ENCODE measurements around the gene EDIL3. TPM values are rescaled to one million over a fixed set of nuclear protein-coding genes. Genes with fewer than 3 reads are reported as not detected.

EDIL3 gene
- total and polyA plus RNA-seq, 4 experiments from 2014 or later, result not detected

DNA sequence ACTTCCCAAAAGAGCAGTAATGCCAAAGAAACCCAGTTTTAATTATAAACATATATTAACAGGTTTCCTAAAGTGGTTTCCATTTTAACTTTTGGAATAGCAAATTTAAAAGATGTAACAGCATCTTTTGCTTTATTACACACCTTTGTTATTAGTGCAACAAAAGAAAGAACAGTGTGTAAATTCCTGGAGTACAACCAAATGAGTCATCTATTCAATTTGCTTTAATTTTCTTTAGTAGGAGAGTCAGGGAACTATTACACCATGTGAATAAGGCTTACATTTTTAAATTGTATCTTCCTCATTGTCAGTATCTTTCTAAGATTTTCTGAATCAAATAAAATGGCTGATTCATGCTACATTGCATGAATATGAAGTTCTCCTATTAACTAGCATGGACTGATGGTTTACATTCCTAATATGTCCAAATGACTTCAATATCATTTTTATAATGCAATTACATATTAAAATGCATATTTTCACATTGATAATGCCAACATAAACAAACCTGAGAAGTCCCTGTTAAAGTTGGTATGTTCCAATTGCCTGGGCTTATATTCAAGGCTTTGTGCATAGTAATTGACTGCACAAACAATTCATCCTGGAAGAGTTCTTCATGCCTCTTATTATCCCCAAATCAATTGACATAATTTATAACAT, 22.5 kb downstream of the EDIL3 start:
- H3K4me3 Mint-ChIP-seq, result no peak overlapping the region
- no peak overlapping the region for H3K4me3 ChIP-seq (ENCODE audit: low read length in 2 of 2)
- no peaks in the 10 kb centered on the region for H3K27me3 ChIP-seq (ENCODE audit: insufficient read depth, low read length)
- H3K36me3 Mint-ChIP-seq, result no peaks in the 10 kb centered on the region
- intact Hi-C loops (cut with micrococcal nuclease), result no loop called here
- peaks cover 0 to 5% (median 0%) of the 10 kb centered on the region in 8 donors for H3K9me3 Mint-ChIP-seq
- ChIA-PET POLR2A (ENCODE audit: partially characterized antibody) (no interaction called here), CTCF (ENCODE audit: partially characterized antibody) (no interaction called here)
- H3K9me3 ChIP-seq (ENCODE audit: control insufficient read depth in 1 of 2, low read length in 2 of 2), result no peaks in the 10 kb centered on the region
- no peak overlapping the region for H3K27ac Mint-ChIP-seq
- no peaks in the 10 kb centered on the region for H3K4me1 Mint-ChIP-seq
- H3K4me1 ChIP-seq (ENCODE audit: insufficient read depth, low read length), result no peaks in the 10 kb centered on the region
- no peaks in the 10 kb centered on the region for H3K36me3 ChIP-seq (ENCODE audit: insufficient read depth, low read length)
- H3K27ac ChIP-seq (ENCODE audit: low read depth, low read length), result no peak overlapping the region
- no peaks in the 10 kb centered on the region for H3K27me3 Mint-ChIP-seq
- no peak for DNase-seq

DNA sequence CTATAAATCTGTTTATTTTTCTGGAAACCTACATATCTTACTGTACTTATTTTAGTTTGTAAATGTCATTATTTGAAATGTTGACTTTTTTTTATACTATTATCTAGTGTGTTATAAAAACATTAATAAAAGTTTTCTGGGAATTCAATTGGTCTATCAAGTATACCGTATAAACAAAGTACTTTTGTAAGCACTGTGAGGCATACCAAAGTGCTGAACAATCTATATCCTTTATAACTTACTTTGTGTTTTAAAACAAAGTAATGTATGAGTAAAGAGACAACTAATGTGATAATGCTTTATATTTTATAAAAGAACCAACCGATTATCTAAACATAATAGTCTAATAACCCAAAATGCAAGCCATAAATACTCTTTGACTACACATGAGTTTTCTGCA, 23.1 kb downstream of the EDIL3 start:
- H3K27ac ChIP-seq (ENCODE audit: low read depth, low read length), result no peak overlapping the region
- no peaks in the 10 kb centered on the region for H3K36me3 ChIP-seq (ENCODE audit: insufficient read depth, low read length)
- no peaks in the 10 kb centered on the region for H3K9me3 ChIP-seq (ENCODE audit: control insufficient read depth in 1 of 2, low read length in 2 of 2)
- Mint-ChIP-seq H3K36me3 (no peaks in the 10 kb centered on the region), H3K4me1 (no peaks in the 10 kb centered on the region), H3K27ac (no peak overlapping the region), H3K9me3 (peaks cover 0 to 5% (median under 1%) of the 10 kb centered on the region in 8 donors), H3K4me3 (no peak overlapping the region), H3K27me3 (no peaks in the 10 kb centered on the region)
- POLR2A ChIA-PET (ENCODE audit: partially characterized antibody), result no interaction called here
- no peak overlapping the region for H3K4me3 ChIP-seq (ENCODE audit: low read length in 2 of 2)
- H3K27me3 ChIP-seq (ENCODE audit: insufficient read depth, low read length), result no peaks in the 10 kb centered on the region
- no peak for DNase-seq
- CTCF ChIA-PET (ENCODE audit: partially characterized antibody), result no interaction called here
- intact Hi-C loops (cut with micrococcal nuclease), result no loop called here
- no peaks in the 10 kb centered on the region for H3K4me1 ChIP-seq (ENCODE audit: insufficient read depth, low read length)

DNA sequence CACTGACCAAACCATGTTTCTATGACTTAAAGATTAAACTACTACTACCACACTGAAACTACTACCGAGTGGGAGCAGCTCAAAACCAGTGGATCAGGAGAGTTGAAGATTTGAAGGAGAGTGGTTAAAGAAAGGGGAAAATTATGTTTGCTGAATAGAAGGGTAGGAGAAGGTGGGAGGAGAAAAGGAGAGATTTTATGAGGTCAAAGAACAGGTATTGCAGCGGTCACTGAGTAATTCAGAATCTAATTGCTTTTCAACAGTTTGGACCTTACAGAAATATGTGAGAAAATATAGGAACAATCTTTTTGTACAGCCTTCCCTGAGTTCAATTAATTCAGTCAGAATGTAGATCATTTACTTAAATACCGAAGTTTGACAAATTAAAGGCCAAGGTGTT, 24.6 kb downstream of the EDIL3 start:
- Mint-ChIP-seq H3K36me3 (no peaks in the 10 kb centered on the region), H3K4me3 (no peak overlapping the region)

DNA sequence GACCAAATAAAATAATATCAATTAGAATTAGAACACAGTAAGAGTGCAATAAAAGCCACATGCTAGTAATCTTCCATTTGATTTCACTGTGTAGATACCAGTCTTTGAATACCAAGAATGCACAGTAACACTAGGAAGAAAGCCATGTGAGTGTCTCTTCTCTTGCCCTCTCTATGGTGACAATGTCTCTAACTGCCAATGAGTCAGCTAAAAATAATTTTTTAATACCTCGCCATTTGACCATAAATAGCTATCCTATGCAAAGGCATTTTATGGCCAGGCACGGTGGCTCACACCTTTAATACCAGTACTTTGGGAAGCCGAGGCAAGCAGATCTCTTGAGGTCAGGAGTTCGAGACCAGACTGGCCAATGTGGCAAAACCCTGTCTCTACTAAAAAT, 30.6 kb downstream of the EDIL3 start:
- H3K4me3 Mint-ChIP-seq, result no peak overlapping the region
- H3K36me3 Mint-ChIP-seq, result no peaks in the 10 kb centered on the region
- ChIA-PET POLR2A (ENCODE audit: partially characterized antibody) (no interaction called here), CTCF (ENCODE audit: partially characterized antibody) (no interaction called here)
- Histone ChIP-seq H3K27me3 (ENCODE audit: insufficient read depth, low read length) (no peaks in the 10 kb centered on the region), H3K9me3 (ENCODE audit: control insufficient read depth in 1 of 2, low read length in 2 of 2) (no peaks in the 10 kb centered on the region), H3K4me1 (ENCODE audit: insufficient read depth, low read length) (no peaks in the 10 kb centered on the region), H3K36me3 (ENCODE audit: insufficient read depth, low read length) (no peaks in the 10 kb centered on the region), H3K4me3 (ENCODE audit: low read length in 2 of 2) (no peak overlapping the region), H3K27ac (ENCODE audit: low read depth, low read length) (no peak overlapping the region)
- no peaks in the 10 kb centered on the region for H3K4me1 Mint-ChIP-seq
- intact Hi-C loops (cut with micrococcal nuclease), result no loop called here
- no peak overlapping the region for H3K27ac Mint-ChIP-seq
- H3K9me3 Mint-ChIP-seq, result peaks cover 0 to 11% (median 2%) of the 10 kb centered on the region in 8 donors
- DNase-seq, result no peak
- H3K27me3 Mint-ChIP-seq, result no peaks in the 10 kb centered on the region

More for the DNA sequence above, 24.6 kb downstream of the EDIL3 start:
- Histone ChIP-seq H3K9me3 (ENCODE audit: control insufficient read depth in 1 of 2, low read length in 2 of 2) (no peaks in the 10 kb centered on the region), H3K4me3 (ENCODE audit: low read length in 2 of 2) (no peak overlapping the region), H3K27me3 (ENCODE audit: insufficient read depth, low read length) (no peaks in the 10 kb centered on the region), H3K27ac (ENCODE audit: low read depth, low read length) (no peak overlapping the region), H3K36me3 (ENCODE audit: insufficient read depth, low read length) (no peaks in the 10 kb centered on the region), H3K4me1 (ENCODE audit: insufficient read depth, low read length) (no peaks in the 10 kb centered on the region)
- intact Hi-C loops (cut with micrococcal nuclease), result no loop called here
- H3K9me3 Mint-ChIP-seq, result peaks cover 0 to 7% (median 3%) of the 10 kb centered on the region in 8 donors
- no peak for DNase-seq
- no peaks in the 10 kb centered on the region for H3K27me3 Mint-ChIP-seq
- H3K27ac Mint-ChIP-seq, result no peak overlapping the region
- POLR2A ChIA-PET (ENCODE audit: partially characterized antibody), result no interaction called here
- CTCF ChIA-PET (ENCODE audit: partially characterized antibody), result no interaction called here
- no peaks in the 10 kb centered on the region for H3K4me1 Mint-ChIP-seq

DNA sequence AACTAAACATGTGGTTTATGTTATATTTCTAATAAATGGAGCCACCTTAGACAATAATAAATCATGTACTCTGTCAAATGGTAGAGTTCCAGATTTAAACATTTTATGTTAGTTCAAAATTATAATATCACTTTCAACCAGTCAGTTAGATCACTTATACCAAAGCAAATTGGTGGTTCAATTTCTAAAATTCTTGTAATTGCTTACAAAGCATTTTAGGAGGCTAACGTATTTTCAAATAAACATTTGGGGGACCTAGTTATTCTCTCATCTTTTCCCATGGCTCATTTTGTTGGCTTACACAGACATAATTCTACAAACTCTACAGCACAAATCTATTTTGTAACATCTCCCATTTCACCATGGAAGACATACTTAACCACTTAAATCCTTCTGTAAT, 39.9 kb downstream of the EDIL3 start:
- CTCF ChIA-PET (ENCODE audit: partially characterized antibody), result no interaction called here
- POLR2A ChIA-PET (ENCODE audit: partially characterized antibody), result no interaction called here
- no peaks in the 10 kb centered on the region for H3K27me3 ChIP-seq (ENCODE audit: insufficient read depth, low read length)

DNA sequence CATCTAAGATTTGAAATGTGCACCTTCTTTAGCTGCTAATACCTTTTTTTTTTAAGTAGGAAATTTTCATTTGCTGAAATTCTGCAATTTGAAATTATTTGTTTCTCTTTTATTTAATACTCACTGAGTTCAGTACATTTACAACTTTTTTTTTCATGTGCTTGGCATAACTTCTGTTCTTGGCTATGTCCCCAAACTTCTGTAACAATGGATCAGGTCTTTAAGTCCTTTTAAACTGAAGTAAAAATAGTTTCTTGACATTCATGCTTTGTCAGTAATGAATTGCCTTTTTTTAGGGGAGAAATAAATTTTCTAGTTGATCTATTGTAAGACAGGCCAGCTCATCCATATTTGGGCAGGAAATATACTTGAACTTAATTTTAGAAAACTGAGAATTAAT, 41.5 kb downstream of the EDIL3 start:
- intact Hi-C loops (cut with micrococcal nuclease), result no loop called here
- Histone ChIP-seq H3K4me1 (ENCODE audit: insufficient read depth, low read length) (no peaks in the 10 kb centered on the region), H3K4me3 (ENCODE audit: low read length in 2 of 2) (no peak overlapping the region), H3K27me3 (ENCODE audit: insufficient read depth, low read length) (no peaks in the 10 kb centered on the region), H3K27ac (ENCODE audit: low read depth, low read length) (no peak overlapping the region), H3K9me3 (ENCODE audit: control insufficient read depth in 1 of 2, low read length in 2 of 2) (no peaks in the 10 kb centered on the region), H3K36me3 (ENCODE audit: insufficient read depth, low read length) (no peaks in the 10 kb centered on the region)
- ChIA-PET POLR2A (ENCODE audit: partially characterized antibody) (no interaction called here), CTCF (ENCODE audit: partially characterized antibody) (no interaction called here)
- Mint-ChIP-seq H3K4me3 (no peak overlapping the region), H3K27ac (no peak overlapping the region), H3K4me1 (no peaks in the 10 kb centered on the region), H3K36me3 (no peaks in the 10 kb centered on the region), H3K9me3 (peaks cover 0 to 4% (median 0%) of the 10 kb centered on the region in 8 donors), H3K27me3 (no peaks in the 10 kb centered on the region)
- DNase-seq, result no peak

More for the DNA sequence above, 39.9 kb downstream of the EDIL3 start:
- no peak for DNase-seq
- Mint-ChIP-seq H3K27me3 (no peaks in the 10 kb centered on the region), H3K4me1 (no peaks in the 10 kb centered on the region), H3K4me3 (no peak overlapping the region), H3K36me3 (no peaks in the 10 kb centered on the region), H3K27ac (no peak overlapping the region), H3K9me3 (peaks cover 0 to 2% (median 0%) of the 10 kb centered on the region in 8 donors)
- Histone ChIP-seq H3K4me1 (ENCODE audit: insufficient read depth, low read length) (no peaks in the 10 kb centered on the region), H3K36me3 (ENCODE audit: insufficient read depth, low read length) (no peaks in the 10 kb centered on the region), H3K27ac (ENCODE audit: low read depth, low read length) (no peak overlapping the region), H3K4me3 (ENCODE audit: low read length in 2 of 2) (no peak overlapping the region), H3K9me3 (ENCODE audit: control insufficient read depth in 1 of 2, low read length in 2 of 2) (no peaks in the 10 kb centered on the region)
- intact Hi-C loops (cut with micrococcal nuclease), result no loop called here

DNA sequence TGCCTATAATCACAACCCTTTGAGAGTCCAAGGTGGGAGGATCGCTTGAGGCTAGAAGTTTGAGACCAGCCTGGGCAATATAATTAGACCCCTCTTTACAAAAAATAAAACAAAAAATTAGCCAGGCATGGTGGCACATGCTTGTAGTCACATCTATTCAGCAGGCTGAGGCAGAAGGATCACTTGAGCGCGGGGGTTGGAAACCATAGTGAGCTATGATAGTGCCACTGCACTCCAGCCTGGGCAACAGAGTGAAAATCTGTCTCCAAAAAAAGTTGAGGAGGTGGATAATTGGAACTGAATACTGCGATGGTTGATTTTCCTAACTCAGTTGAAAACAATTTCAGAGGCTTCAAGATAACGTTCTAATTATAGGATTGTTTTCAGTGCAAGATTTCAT, 52.6 kb downstream of the EDIL3 start:
- Mint-ChIP-seq H3K4me3 (no peak overlapping the region), H3K27me3 (no peaks in the 10 kb centered on the region), H3K36me3 (no peaks in the 10 kb centered on the region), H3K4me1 (no peaks in the 10 kb centered on the region), H3K9me3 (peaks cover 0 to 9% (median 1%) of the 10 kb centered on the region in 8 donors), H3K27ac (no peak overlapping the region)
- no peak for DNase-seq
- no peak overlapping the region for H3K4me3 ChIP-seq (ENCODE audit: low read length in 2 of 2)
- intact Hi-C loops (cut with micrococcal nuclease), result no loop called here
- CTCF ChIA-PET (ENCODE audit: partially characterized antibody), result no interaction called here
- no peaks in the 10 kb centered on the region for H3K36me3 ChIP-seq (ENCODE audit: insufficient read depth, low read length)
- POLR2A ChIA-PET (ENCODE audit: partially characterized antibody), result no interaction called here
- no peaks in the 10 kb centered on the region for H3K27me3 ChIP-seq (ENCODE audit: insufficient read depth, low read length)
- no peaks in the 10 kb centered on the region for H3K4me1 ChIP-seq (ENCODE audit: insufficient read depth, low read length)
- H3K27ac ChIP-seq (ENCODE audit: low read depth, low read length), result no peak overlapping the region
- no peaks in the 10 kb centered on the region for H3K9me3 ChIP-seq (ENCODE audit: control insufficient read depth in 1 of 2, low read length in 2 of 2)

DNA sequence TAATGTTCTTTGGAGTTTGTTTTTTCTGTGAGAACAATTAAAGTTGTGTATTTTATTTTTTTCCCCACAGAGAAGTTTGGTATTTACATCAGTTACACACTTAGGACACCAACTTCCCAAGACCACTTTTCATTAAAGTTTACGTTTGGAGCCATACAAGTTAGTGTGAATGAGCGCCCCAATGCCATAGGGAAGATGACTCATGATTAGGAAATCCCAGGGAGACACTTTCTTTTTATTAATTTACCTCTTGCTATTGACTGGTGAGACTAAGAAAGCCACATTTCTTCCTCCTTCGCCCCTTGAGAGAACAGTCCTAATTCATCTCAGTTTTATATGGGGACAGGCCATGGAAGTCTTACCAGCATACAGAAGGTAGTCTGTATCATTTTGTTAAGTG, 57.1 kb downstream of the EDIL3 start:
- no peak overlapping the region for H3K4me3 ChIP-seq (ENCODE audit: low read length in 2 of 2)
- Mint-ChIP-seq H3K4me3 (no peak overlapping the region), H3K4me1 (no peaks in the 10 kb centered on the region), H3K27ac (no peak overlapping the region), H3K27me3 (no peaks in the 10 kb centered on the region), H3K36me3 (no peaks in the 10 kb centered on the region), H3K9me3 (peaks cover 0 to 11% (median 2%) of the 10 kb centered on the region in 8 donors)
- intact Hi-C loops (cut with micrococcal nuclease), result no loop called here
- no peaks in the 10 kb centered on the region for H3K4me1 ChIP-seq (ENCODE audit: insufficient read depth, low read length)
- CTCF ChIA-PET (ENCODE audit: partially characterized antibody), result no interaction called here
- H3K36me3 ChIP-seq (ENCODE audit: insufficient read depth, low read length), result no peaks in the 10 kb centered on the region
- H3K27ac ChIP-seq (ENCODE audit: low read depth, low read length), result no peak overlapping the region
- H3K27me3 ChIP-seq (ENCODE audit: insufficient read depth, low read length), result no peaks in the 10 kb centered on the region
- no peak for DNase-seq
- no peaks in the 10 kb centered on the region for H3K9me3 ChIP-seq (ENCODE audit: control insufficient read depth in 1 of 2, low read length in 2 of 2)
- POLR2A ChIA-PET (ENCODE audit: partially characterized antibody), result no interaction called here

Data from CD4-positive, alpha-beta memory T cell (primary cell).